ENCODE results near the gene SVOPL.
"Not testable (repeated sequence)": the region's sequence is repeated elsewhere in the genome, so short reads cannot be mapped to it uniquely, and the experiment has no call there.

The SVOPL gene

DNA sequence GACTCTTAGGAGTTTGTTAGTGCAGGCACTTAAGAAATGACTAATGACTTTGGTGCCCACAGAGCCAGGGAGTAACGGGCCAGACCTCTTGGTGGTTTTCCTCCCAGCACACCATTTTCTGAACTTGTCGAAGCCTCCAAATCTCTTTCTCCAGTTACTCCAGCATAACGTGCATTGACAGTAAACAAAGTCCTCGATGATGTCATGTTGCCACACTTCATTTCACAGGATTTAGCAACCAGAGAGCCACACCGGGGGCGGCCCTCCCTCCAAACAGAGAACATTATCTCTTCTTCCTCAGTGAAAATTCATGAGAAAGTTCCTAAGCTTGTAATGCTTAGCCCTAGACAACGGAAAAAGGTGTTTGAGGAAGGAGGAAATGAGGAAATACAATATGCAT lies 4.0 kb upstream of the SVOPL start:
- no peak for DNase-seq (ENCODE audit: low read depth in 2 of 2, low spot score in 1 of 2)

DNA sequence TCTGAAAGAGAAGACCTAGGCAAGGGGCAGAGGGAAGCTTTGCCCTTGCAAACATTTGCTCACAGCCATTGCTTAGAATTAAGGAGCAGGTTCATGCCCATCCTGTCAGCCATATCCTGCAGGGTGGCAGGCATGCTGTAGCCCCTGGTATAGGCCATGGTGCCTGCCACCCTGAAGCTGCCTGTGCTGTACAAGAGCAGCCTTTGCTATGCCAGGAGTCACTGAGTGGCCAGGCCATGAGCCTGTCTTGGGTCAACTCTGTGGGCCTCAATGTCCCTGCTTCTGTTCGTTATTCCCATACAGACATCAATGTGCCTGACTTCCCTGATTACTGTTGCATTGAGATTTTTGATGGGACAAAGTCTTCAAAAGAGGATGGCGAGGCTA lies 368 bp upstream of the SVOPL start:
- DNase-seq (ENCODE audit: low read depth in 2 of 2, low spot score in 1 of 2): no peak

DNA sequence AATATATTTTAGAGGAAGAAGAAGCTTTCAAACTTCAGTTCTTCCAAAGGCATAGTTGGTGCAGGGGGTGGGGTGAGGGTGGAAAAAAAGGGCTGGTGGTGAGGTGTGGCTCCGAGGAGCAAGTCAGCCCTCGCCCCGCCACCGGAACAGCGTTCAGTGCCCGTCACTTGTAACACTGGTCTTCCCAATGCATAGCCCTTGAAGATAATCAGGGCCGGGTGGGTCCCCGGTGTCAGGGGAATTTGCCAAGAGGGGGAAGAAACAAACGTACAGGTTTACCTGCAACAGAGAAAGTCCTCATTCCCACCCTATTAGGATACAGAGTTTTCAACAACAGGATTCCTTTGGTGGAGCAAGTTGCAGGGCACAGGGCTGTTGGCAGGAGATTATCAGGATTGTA lies 1.5 kb downstream of the SVOPL start:
- no peak for DNase-seq (ENCODE audit: low read depth in 2 of 2, low spot score in 1 of 2)

DNA sequence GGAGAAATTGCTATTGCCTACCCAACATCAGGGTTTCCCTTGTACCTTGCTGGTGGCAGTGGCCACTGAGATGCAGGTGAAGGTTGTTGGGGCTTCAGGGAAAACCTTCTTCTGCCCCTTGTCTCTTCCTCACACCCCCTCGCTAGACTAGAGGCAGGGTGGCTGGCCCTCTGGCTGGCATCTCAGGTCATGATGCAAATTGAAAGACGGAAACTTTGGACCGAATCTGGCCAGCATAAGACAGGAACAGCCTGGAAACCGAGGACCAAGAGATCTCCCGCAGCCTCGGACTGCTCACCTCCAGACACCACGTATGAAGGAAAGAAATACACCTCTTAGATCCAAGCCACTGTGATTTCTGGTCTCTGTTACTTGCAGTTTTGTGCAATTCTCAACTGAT lies 2.9 kb downstream of the SVOPL start:
- DNase-seq (ENCODE audit: low read depth in 2 of 2, low spot score in 1 of 2): no peak

DNA sequence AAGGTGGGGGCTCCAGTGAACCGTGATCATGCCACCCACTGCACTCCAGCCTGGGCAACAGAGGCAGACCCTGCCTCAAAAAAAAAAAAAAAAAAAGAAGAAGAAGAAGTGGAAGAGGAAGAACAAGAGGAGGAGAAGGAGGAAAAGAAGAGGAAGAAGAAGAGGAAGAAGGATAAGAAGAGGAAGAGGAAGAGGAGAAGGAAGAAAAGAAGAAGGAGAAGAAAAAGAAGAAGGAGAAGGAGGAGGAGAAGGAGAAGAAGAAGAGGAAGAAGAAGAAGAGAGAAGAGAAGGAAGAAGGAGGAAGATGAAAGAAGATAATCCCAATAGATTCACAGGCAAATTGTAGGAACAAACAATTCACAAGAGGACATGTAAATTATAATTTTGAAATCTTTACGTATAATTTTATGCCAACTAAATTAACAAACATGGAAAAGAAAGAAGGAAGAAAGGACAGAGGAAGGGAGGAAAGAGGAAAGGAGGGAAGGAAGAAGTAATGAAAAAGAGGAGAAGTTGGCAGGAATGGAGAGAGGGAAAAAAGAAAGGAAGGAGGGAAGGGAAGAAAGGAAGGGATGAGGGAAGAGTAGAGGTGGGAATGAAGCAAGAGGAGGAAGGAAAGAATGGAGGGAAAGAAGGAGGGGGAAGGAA lies 3.5 kb downstream of the SVOPL start:
- no peak for DNase-seq (ENCODE audit: low read depth in 2 of 2, low spot score in 1 of 2)

DNA sequence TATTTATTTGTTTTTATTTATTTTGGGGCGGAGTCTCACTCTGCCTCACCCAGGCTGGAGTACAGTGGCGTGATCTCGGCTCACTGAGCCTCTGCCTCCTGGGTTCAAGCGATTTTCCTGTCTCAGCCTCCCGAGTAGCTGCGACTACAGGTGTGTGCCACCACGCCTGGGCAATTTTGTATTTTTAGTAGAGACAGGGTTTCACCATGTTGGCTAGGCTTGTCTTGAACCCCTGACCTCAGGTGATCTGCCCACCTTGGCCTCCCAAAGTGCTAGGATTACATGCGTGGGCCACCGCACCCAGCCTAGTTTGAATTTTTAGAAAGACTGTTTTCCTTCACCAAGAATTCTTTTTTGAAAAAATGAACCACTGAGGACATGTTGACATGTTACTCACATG lies 5.4 kb downstream of the SVOPL start:
- not testable (repeated sequence) for DNase-seq (ENCODE audit: low read depth in 2 of 2, low spot score in 1 of 2)

DNA sequence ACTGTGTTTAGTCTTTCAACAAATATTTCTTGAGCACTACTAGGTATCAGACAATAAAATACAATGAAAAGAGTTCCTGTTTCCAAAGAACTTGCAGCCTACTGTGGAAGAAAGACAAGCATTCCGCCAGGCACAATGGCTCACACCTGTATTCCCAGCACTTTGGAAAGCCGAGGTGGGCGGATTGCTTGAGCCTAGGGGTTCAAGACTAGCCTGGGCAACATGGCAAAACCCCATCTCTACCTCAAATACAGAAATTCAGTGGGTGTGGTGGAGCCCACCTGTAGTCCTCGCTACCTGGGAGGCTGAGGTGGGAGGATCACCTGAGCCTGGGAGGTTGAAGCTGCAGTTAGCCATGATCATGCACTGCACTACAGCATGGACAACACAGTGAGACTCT lies 6.1 kb downstream of the SVOPL start:
- DNase-seq (ENCODE audit: low read depth in 2 of 2, low spot score in 1 of 2): no peak

DNA sequence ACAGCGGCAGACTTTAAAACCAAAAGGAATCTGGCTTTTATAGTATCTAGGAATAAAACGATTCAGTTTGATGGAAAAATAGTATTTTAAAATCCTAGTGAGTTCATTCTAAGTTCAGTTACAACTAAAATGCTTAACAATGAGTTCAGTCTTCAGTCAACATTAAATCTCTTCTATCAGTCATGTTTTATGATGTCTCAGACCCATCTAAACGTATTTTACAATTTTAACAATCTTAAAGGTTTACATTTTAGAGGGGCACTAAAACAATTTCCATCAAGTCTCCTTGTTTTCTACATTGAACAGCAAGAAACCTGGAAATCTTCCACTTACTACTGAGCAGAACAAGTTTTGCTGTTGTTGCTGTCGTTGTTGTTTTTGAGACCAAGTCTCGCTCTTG lies 10.0 kb downstream of the SVOPL start:
- no peak for DNase-seq (ENCODE audit: low read depth in 2 of 2, low spot score in 1 of 2)

DNA sequence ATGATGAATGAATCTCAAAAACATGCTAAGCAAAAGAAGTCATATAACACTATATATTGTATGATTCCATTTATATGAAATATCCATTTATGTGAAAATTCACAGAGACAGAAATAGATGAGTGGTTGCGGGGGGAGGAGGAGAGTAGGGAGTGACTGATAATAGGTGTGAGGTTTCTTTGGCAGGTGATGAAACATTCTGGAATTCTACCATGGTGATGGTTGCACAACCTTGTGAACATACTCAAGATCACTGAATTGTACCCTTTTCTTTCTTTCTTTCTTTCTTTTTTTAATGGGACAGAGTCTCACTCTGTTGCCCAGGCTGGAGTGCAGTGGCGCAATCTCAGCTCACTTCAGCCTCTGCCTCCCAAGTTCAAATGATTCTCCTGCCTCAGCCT lies 10.7 kb downstream of the SVOPL start:
- DNase-seq (ENCODE audit: low read depth in 2 of 2, low spot score in 1 of 2): no peak

DNA sequence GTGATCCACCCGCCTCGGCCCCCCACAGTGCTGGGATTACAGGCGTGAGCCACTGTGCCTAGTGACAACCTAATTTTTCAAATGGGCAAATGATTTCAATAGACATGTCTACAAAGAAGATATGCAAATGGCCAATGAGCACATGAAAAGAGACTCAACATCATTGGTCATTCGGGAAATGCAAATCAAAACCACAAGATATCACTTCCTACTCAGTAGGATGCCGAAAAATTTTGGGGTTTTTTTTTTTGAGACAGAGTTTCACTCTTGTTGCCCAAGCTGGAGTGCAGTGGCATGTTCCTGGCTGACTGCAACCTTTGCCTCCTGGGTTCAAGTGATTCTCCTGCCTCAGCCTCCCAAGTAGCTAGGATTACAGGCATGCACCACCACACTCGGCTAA lies 13.1 kb downstream of the SVOPL start:
- DNase-seq (ENCODE audit: low read depth in 2 of 2, low spot score in 1 of 2): not testable (repeated sequence)

DNA sequence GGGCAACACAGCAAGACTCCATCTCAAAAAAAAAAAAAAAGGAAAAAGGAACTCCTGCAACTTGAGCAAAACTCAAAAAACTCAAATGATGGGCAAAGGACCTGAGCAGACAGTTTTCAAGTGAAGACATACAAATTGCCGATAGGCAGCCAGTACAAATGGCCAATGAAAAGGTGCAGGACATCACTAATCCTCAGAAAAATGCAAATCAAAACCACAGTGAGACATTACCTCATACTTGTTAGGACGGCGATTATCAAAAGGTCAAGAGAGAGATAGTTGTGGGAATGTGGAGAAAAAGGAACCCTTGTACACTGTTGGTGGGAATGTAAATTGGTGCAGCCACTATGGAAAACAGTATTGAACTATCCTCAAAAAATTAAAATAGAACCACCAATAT lies 16.8 kb downstream of the SVOPL start:
- no peak for DNase-seq (ENCODE audit: low read depth in 2 of 2, low spot score in 1 of 2)

DNA sequence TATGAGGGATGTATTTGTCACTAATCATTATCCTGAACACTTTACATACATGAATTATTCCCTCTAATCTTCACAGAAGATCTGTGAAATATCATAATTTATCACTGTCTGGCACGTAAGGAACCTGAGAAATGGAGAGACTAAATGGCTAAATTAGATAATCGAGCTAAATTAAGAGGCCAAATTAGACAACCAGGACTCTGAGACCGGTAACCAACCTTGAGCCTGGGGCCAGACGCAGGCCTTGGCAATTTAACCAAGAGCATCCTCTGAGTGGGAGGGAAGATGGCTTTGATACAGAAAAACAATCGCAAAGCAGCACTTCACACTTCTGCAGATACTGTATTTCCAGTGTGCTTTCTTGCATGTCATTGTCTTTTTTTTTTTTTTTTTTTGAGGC lies 21.4 kb downstream of the SVOPL start:
- DNase-seq (ENCODE audit: low read depth in 2 of 2, low spot score in 1 of 2): no peak

DNA sequence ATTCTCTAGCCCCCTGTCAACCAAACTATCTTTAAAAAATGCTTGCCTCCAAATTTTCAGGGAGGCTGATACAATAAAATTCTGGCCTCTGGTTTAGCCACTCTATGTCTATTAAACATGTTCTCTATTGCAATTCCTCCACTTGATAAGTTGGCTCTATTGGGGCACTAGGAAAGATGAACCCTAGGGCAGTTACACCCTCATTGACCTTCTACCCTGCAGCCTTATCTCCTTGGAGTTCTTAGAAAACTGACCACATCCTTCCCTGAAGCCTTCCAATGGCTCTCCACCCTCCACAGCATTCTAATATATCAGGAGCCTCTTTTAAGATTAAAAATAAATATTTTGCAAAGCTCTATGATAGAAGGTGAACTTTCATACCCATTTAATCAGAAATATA lies 30.6 kb downstream of the SVOPL start:
- DNase-seq (ENCODE audit: low read depth in 2 of 2, low spot score in 1 of 2): no peak

DNA sequence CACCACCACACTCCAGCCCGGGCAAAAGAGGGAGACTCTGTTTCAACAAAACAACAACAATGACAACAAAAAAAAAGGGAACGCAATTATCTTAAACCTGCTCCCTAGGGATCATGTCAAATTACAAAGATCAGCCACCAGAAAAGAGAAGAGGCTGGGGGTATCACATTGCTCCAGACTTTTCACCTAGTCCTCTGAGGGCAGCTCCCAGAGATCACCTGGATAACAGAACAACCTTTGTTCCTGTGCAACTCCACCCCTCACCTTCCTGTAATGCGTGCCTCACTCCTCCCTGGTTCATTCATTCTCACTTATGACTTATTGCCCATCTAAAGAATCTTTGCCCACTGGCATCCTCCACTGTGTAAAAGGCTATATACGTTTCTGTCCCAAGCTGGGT lies 31.8 kb downstream of the SVOPL start:
- no peak for DNase-seq (ENCODE audit: low read depth in 2 of 2, low spot score in 1 of 2)

DNA sequence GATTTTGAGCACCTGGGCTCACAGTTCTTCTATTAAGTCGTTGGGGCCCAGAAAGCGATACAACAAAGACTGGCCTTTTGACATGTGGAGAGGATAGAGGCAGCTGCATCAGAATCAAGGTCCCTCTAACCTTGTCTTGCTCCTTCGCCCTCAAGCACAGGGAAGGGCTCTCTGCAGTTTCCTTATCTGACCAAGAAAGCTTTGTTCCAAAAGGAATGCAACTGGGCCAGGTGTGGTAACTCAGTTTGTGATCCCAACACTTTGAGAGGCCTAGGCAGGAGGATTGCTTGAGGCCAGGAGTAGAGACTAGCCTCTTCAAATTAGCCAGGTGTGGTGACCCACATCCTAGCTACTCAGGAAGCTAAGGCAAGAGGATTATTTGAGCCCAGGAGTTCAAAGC lies 32.2 kb downstream of the SVOPL start:
- DNase-seq (ENCODE audit: low read depth in 2 of 2, low spot score in 1 of 2): no peak

DNA sequence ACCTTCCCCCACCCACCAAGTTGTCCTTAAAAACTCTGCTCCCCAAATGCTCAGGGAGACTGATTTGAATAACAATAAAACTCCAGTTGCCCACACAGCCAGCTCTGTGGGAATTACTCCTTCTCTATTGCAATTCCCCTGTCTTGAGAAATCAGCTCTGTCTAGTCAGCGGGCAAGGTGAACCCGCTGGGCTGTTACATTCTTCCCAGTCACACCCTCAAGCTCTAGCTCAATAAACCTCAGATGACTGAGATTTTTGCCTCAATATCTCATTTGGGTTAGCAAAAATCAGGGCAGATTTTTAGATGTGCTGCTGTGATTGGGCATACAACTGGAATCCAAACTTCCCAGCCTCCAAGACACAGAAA lies 32.9 kb downstream of the SVOPL start:
- DNase-seq (ENCODE audit: low read depth in 2 of 2, low spot score in 1 of 2): no peak

DNA sequence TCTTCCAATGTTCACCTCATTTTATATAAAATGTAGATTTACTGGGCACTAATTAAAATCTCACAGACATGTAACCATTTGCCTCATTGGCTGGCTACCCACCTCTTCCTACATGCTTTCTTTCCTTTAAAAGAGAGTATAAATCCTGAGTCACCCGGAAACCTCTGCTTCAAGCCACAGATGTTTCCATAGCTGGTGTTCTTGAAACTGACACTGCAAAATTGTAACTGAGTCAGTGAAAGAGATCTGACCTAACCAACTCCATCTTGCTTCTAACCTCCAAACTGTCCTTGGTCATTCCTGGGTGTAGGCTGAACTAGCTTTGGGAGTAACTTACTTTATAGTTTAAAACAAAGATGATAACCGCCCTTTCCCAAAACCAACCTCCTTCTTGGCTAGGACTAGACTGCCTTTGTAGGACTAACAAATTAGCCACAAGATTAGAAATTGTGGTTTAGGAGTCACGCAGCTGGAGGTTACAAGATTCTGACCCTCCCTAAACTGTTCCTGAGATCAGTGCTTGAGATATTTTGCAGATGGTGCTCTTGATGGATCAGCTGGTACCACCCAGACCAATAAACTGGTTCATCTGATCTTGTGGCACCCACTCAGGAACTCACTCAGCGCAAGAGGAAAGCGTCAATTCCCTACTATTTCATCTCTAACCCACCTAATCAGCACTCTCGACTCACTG lies 33.5 kb downstream of the SVOPL start:
- DNase-seq (ENCODE audit: low read depth in 2 of 2, low spot score in 1 of 2): no peak

DNA sequence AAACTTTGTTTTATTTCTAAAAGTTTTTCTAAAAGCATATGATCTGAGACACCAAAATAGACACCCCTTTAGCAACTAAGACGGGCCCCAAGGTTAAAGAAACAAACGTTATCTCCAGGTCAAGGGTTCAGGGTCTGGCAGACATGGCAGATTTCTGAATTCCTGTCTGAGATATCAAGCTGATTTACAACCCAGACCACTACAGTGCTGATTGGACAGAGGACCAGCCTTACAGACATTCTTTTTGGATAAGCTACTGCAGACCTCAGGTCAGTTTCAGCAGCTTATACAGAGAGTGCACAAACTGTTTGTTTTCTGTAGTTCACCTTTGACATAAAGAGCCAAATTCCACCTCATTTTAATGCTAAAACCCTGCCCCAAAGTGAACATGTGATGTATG lies 34.8 kb downstream of the SVOPL start:
- DNase-seq (ENCODE audit: low read depth in 2 of 2, low spot score in 1 of 2): no peak

DNA sequence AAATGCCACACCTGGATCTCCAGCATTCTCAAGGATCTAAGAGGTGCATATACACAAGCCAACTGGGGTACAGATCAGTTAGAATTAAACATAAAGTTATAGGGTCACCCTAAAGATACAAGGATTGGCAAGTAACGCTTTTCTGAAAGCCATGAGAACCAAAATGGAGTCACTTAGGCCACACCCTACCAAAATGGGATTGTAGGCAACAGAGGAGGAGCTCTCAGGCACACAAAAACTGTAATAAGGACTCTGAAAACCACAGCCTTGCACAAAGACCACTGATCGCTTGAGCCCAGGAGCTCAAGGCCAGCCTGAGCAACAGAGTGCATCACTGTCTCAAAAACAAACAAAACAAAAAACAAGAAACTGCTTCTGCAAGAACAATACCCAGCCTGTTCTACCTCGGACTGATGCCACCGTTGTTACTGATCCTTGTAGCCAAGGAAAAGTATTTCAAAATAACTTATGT lies 35.5 kb downstream of the SVOPL start:
- DNase-seq (ENCODE audit: low read depth in 2 of 2, low spot score in 1 of 2): no peak

DNA sequence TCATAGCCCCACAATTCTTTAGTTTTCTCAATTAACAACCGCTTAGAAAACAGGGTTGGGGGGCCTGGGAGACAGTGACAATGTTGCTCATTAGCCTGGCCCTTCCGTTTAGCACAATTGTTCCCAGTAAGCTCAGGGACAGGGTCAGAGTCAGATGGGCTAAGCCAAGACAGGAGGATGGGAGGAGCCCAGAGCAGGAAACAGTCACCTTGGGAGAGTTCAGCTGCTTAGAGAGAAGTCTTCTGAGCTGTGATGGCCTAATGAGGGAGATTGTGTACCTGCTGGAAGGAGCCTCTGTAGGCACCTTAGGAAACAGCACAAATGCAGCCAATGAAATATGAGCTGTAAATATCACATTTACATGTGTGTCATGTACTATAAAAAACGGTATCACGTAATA lies 35.9 kb downstream of the SVOPL start:
- DNase-seq (ENCODE audit: low read depth in 2 of 2, low spot score in 1 of 2): no peak

DNA sequence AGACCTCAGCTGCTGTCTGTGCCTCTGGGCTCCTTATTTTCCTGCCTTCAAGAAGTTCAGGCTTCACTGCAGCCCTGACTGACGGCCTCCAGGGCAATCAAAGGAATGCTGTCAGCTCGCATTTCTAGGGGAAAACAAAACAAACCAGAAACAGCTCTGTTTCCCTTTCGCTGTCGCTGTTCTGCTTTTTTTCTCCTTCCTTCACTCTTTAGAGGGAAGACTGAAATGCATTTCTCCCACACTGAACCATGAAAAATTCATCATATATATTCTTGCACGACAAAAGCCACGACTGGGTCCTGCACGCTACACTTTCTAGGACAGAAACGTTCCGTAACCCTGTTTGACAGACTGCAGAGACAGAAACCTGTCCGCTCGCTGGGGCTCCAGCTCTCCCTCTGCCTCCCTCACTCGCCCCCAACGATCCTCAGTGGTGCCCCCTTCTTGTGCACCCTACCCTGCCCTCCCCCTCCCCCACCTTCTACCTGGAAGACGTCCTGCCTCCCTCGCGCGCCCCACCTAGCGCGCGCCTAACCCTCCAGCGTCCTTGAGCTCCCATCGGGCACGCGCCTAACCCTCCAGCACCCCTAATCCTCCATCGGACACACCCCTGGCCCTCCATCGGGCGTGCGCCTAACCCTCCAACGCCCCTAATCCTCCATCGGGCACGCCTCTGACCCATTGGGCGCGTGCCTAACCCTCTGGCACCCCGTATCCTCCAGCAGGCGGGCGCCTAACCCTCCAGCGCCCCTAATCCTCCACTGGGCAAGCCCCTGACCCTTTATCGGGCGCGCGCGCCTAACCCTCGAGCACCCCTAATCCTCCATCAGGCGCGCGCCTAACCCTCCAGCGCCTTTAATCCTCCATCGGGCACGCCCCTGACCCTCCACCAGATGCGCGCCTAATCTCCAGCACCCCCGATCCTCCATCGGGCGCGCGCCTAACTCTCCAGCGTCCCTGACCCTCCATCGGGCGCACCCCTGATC lies 37.1 kb downstream of the SVOPL start:
- DNase-seq (ENCODE audit: low read depth in 2 of 2, low spot score in 1 of 2): no peak

DNA sequence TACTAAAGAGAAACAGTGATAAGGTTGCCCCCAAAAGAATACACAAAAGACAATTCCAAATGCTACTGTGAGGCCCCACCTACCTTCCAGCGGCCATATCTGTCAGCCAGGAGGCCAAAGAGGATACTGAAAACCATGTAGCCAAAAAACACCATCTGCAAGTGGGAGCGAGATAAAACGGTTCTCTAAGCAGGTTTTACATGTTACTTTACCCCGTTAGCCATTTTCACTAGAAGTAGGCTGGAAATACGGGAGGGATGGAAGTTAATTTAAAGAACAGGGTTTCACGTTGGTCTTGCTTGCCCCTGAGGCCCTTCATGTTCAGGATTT lies 38.2 kb downstream of the SVOPL start:
- no peak for DNase-seq (ENCODE audit: low read depth in 2 of 2, low spot score in 1 of 2)

Measured in stimulated activated CD8-positive, alpha-beta memory T cell treated with anti-CD3 and anti-CD28 coated beads, Interleukin-4, amount 100 ng/mL, for 1 hour (primary cell).